GM23338 (cell line): ENCODE results near the gene FOXK2. TPM values are rescaled to one million over a fixed set of nuclear protein-coding genes. Genes with fewer than 3 reads are reported as not detected.

ENCODE experiments used
- ATAC-seq: fragments of 200-7000 bp; cut with Tn5 transposase; 3 replicates; pipeline ENCODE4 v1.9.1; 2020
- DNase-seq: peaks from one replicate; pipeline ENCODE4 v3.0.0-alpha.2; 2015; ENCODE audit warnings: low spot score
- H2AFZ ChIP-seq: fragments of 200-600 bp; sonication (generic); 2 replicates; pipeline ENCODE4 v1.8.0; 2016; ENCODE audit warnings: antibody characterized with exemption, mild to moderate bottlenecking, moderate library complexity
- H3F3A ChIP-seq: fragments of 200-600 bp; sonication (generic); replicated peaks from 2 replicates; pipeline ENCODE4 v1.8.0; 2017; ENCODE audit warnings: antibody characterized with exemption, mixed run types, low read depth
- H3K27ac ChIP-seq: fragments of 200-600 bp; sonication (generic); 2 replicates; pipeline ENCODE4 v1.6.1; 2016; ENCODE audit warnings: low read depth
- H3K27me3 ChIP-seq: fragments of 200-600 bp; sonication (generic); 2 replicates; pipeline ENCODE4 v1.8.0; 2016; ENCODE audit warnings: mild to moderate bottlenecking, mixed run types, moderate library complexity; ENCODE audit not compliant: insufficient read depth
- H3K36me3 ChIP-seq: fragments of 200-600 bp; sonication (generic); 2 replicates; pipeline ENCODE4 v1.8.0; 2016; ENCODE audit warnings: mild to moderate bottlenecking; ENCODE audit not compliant: insufficient read depth
- H3K4me1 ChIP-seq: fragments of 200-600 bp; sonication (generic); 2 replicates; pipeline ENCODE4 v1.8.0; 2016; ENCODE audit warnings: mild to moderate bottlenecking, moderate library complexity; ENCODE audit not compliant: insufficient read depth
- H3K4me2 ChIP-seq: fragments of 200-600 bp; sonication (generic); 2 replicates; pipeline ENCODE4 v1.7.1; 2017; ENCODE audit warnings: mixed run types
- H3K4me3 ChIP-seq: fragments of 200-600 bp; sonication (generic); 2 replicates; pipeline ENCODE4 v1.6.1; 2016; ENCODE audit warnings: mixed run types
- H3K79me2 ChIP-seq: fragments of 200-600 bp; sonication (generic); replicated peaks from 2 replicates; pipeline ENCODE4 v1.8.0; 2017; ENCODE audit warnings: mild to moderate bottlenecking; ENCODE audit not compliant: insufficient read depth
- H3K9me2 ChIP-seq: fragments of 200-600 bp; sonication (generic); 2 replicates; pipeline ENCODE4 v1.8.0; 2017; ENCODE audit not compliant: insufficient read depth
- H4K20me1 ChIP-seq: fragments of 200-600 bp; sonication (generic); replicated peaks from 2 replicates; pipeline ENCODE4 v1.8.0; 2017; ENCODE audit warnings: mild to moderate bottlenecking; ENCODE audit not compliant: insufficient read depth
- H3K27ac Mint-ChIP-seq: 2 replicates; pipeline ENCODE4 v1.8.0; 2020; ENCODE audit warnings: inconsistent platforms, mild to moderate bottlenecking, moderate library complexity, mixed read lengths
- H3K27me3 Mint-ChIP-seq: 3 replicates; pipeline ENCODE4 v1.8.0; 2022; ENCODE audit warnings: low read depth, mild to moderate bottlenecking, moderate library complexity, mixed read lengths, inconsistent platforms; ENCODE audit not compliant: insufficient read depth, poor library complexity
- H3K36me3 Mint-ChIP-seq: 3 replicates; pipeline ENCODE4 v1.8.0; 2021; ENCODE audit warnings: low read depth, mild to moderate bottlenecking, inconsistent platforms, moderate library complexity, mixed read lengths
- H3K4me1 Mint-ChIP-seq: 3 replicates; pipeline ENCODE4 v1.8.0; 2020; ENCODE audit warnings: mild to moderate bottlenecking, inconsistent platforms, mixed read lengths
- H3K4me3 Mint-ChIP-seq: 3 replicates; pipeline ENCODE4 v1.8.0; 2021; ENCODE audit warnings: moderate library complexity, mild to moderate bottlenecking, inconsistent platforms, mixed read lengths
- H3K9me3 Mint-ChIP-seq: 3 replicates; pipeline ENCODE4 v1.8.0; 2020; ENCODE audit warnings: moderate library complexity, mild to moderate bottlenecking, inconsistent platforms, mixed read lengths
- CREB1 ChIP-seq: fragments of 250-450 bp; sonication (Bioruptor Pico); IDR thresholded peaks from 2 replicates; pipeline ENCODE4 v1.5.0; 2020; ENCODE audit warnings: low read depth, mild to moderate bottlenecking, moderate library complexity
- EZH2 ChIP-seq: fragments of 200-600 bp; sonication (generic); IDR thresholded peaks from one replicate; pipeline ENCODE4 v1.8.0; 2017; ENCODE audit warnings: antibody characterized with exemption, mild to moderate bottlenecking, low read depth; ENCODE audit not compliant: unreplicated experiment
- JUNB ChIP-seq: IDR thresholded peaks from one replicate; pipeline ENCODE4 v1.6.1; 2016; ENCODE audit warnings: antibody characterized with exemption; ENCODE audit not compliant: unreplicated experiment
- STAT1 ChIP-seq: IDR thresholded peaks from one replicate; pipeline ENCODE4 v1.6.1; 2016; ENCODE audit warnings: antibody characterized with exemption; ENCODE audit not compliant: unreplicated experiment
- ZNF114 ChIP-seq: fragments of 250-450 bp; sonication (Bioruptor Pico); IDR thresholded peaks from 2 replicates; pipeline ENCODE4 v1.5.0; 2020; ENCODE audit warnings: mild to moderate bottlenecking, moderate library complexity
- polyA plus RNA-seq: library from polyadenylated mRNA; unstranded; fragments of >200 nt; fragmentation: Nextera tagmentation; extraction: Ambion mirVana; gene quantifications from 2 replicates; pipeline ENCODE4 v1.2.1, GENCODE V29; 2016
- total RNA-seq: library from RNA; depleted of rRNA; stranded (reverse); fragments of >200 nt; shearing (Covaris generic); gene quantifications from 2 replicates; pipeline ENCODE4 v1.2.3, GENCODE V29; 2014
- TF ChIP-seq, protein P1 (sequence below): fragments of 250-450 bp; sonication (Bioruptor Pico); IDR thresholded peaks from 2 replicates; pipeline ENCODE4 v1.5.0; 2020; ENCODE audit warnings: mild to moderate bottlenecking, moderate library complexity
- TF ChIP-seq, protein P2 (sequence below), 2 experiments: fragments of 200-600 bp in 1 of 2; sonication (generic) in 1 of 2; conservative IDR thresholded peaks; 2 replicates each; pipeline versions ENCODE4 v1.5.1 to v1.6.1; 2016 to 2017; ENCODE audit warnings: antibody characterized with exemption in 2 of 2, low read depth in 2 of 2, mild to moderate bottlenecking in 2 of 2, moderate library complexity in 1 of 2
- TF ChIP-seq, protein P3 (sequence below): IDR thresholded peaks from one replicate; pipeline ENCODE4 v1.6.1; 2018; ENCODE audit warnings: antibody characterized with exemption; ENCODE audit not compliant: unreplicated experiment

The FOXK2 gene
- total and polyA plus RNA-seq, 2 experiments from 2014 or later = 12.3 to 66.0 TPM

DNA sequence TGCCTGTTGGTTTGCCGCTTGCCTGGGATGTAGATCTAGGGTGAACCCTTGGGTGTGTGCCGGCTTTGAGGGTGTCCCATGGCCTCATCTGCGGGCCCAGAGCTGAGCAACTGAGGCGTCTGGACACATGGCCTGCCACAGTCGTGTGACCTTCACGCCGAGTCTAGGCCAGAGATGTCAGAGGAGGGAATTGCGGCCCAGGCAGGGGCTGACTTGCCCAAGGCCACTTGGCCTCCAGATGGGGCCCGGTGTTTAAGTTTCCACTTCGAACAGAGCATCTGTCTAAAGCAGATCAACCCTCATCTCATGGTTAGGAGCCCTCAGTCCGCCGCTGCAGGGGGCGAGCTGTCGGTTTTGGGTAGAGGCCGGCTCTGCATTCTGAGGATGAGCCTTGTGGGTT lies 28.0 kb upstream of the FOXK2 start:
- peaks cover 5% of the 10 kb centered on the region; the same call in 2 of the 3 replicates for H3K4me1 Mint-ChIP-seq
- no peak for DNase-seq
- no peak overlapping the region for H3K27ac Mint-ChIP-seq

More for the DNA sequence above, 28.0 kb upstream of the FOXK2 start:
- Histone ChIP-seq H3F3A (peaks cover 20% of the 10 kb centered on the region; the same call in 1 of the 2 replicates), H2AFZ (no peak overlapping the region), H3K27ac (no peak overlapping the region), H3K79me2 (no peaks in the 10 kb centered on the region), H3K4me3 (no peak overlapping the region), H3K36me3 (no peaks in the 10 kb centered on the region), H3K27me3 (peaks cover 7% of the 10 kb centered on the region), H3K4me1 (peaks cover 17% of the 10 kb centered on the region), H3K9me2 (no peaks in the 10 kb centered on the region), H3K4me2 (no peak overlapping the region), H4K20me1 (no peaks in the 10 kb centered on the region)
- TF ChIP-seq JUNB (no peak), STAT1 (no peak), CREB1 (CRISPR knock-in tag) (no peak), ZNF114 (CRISPR knock-in tag) (no peak), EZH2 (no peak)
- TF ChIP-seq, protein P1, sequence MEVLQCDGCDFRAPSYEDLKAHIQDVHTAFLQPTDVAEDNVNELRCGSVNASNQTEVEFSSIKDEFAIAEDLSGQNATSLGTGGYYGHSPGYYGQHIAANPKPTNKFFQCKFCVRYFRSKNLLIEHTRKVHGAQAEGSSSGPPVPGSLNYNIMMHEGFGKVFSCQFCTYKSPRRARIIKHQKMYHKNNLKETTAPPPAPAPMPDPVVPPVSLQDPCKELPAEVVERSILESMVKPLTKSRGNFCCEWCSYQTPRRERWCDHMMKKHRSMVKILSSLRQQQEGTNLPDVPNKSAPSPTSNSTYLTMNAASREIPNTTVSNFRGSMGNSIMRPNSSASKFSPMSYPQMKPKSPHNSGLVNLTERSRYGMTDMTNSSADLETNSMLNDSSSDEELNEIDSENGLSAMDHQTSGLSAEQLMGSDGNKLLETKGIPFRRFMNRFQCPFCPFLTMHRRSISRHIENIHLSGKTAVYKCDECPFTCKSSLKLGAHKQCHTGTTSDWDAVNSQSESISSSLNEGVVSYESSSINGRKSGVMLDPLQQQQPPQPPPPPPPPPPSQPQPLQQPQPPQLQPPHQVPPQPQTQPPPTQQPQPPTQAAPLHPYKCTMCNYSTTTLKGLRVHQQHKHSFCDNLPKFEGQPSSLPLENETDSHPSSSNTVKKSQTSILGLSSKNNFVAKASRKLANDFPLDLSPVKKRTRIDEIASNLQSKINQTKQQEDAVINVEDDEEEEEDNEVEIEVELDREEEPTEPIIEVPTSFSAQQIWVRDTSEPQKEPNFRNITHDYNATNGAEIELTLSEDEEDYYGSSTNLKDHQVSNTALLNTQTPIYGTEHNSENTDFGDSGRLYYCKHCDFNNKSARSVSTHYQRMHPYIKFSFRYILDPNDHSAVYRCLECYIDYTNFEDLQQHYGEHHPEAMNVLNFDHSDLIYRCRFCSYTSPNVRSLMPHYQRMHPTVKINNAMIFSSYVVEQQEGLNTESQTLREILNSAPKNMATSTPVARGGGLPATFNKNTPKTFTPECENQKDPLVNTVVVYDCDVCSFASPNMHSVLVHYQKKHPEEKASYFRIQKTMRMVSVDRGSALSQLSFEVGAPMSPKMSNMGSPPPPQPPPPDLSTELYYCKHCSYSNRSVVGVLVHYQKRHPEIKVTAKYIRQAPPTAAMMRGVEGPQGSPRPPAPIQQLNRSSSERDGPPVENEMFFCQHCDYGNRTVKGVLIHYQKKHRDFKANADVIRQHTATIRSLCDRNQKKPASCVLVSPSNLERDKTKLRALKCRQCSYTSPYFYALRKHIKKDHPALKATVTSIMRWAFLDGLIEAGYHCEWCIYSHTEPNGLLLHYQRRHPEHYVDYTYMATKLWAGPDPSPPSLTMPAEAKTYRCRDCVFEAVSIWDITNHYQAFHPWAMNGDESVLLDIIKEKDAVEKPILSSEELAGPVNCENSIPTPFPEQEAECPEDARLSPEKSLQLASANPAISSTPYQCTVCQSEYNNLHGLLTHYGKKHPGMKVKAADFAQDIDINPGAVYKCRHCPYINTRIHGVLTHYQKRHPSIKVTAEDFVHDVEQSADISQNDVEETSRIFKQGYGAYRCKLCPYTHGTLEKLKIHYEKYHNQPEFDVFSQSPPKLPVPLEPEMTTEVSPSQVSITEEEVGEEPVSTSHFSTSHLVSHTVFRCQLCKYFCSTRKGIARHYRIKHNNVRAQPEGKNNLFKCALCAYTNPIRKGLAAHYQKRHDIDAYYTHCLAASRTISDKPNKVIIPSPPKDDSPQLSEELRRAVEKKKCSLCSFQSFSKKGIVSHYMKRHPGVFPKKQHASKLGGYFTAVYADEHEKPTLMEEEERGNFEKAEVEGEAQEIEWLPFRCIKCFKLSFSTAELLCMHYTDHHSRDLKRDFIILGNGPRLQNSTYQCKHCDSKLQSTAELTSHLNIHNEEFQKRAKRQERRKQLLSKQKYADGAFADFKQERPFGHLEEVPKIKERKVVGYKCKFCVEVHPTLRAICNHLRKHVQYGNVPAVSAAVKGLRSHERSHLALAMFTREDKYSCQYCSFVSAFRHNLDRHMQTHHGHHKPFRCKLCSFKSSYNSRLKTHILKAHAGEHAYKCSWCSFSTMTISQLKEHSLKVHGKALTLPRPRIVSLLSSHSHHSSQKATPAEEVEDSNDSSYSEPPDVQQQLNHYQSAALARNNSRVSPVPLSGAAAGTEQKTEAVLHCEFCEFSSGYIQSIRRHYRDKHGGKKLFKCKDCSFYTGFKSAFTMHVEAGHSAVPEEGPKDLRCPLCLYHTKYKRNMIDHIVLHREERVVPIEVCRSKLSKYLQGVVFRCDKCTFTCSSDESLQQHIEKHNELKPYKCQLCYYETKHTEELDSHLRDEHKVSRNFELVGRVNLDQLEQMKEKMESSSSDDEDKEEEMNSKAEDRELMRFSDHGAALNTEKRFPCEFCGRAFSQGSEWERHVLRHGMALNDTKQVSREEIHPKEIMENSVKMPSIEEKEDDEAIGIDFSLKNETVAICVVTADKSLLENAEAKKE (CRISPR knock-in tag) = no peak
- TF ChIP-seq, protein P2, sequence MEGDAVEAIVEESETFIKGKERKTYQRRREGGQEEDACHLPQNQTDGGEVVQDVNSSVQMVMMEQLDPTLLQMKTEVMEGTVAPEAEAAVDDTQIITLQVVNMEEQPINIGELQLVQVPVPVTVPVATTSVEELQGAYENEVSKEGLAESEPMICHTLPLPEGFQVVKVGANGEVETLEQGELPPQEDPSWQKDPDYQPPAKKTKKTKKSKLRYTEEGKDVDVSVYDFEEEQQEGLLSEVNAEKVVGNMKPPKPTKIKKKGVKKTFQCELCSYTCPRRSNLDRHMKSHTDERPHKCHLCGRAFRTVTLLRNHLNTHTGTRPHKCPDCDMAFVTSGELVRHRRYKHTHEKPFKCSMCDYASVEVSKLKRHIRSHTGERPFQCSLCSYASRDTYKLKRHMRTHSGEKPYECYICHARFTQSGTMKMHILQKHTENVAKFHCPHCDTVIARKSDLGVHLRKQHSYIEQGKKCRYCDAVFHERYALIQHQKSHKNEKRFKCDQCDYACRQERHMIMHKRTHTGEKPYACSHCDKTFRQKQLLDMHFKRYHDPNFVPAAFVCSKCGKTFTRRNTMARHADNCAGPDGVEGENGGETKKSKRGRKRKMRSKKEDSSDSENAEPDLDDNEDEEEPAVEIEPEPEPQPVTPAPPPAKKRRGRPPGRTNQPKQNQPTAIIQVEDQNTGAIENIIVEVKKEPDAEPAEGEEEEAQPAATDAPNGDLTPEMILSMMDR (conservative IDR thresholded peaks at IDR 0.05; ENCODE audit: low read depth in 2 of 2) = no peak
- TF ChIP-seq, protein P3, sequence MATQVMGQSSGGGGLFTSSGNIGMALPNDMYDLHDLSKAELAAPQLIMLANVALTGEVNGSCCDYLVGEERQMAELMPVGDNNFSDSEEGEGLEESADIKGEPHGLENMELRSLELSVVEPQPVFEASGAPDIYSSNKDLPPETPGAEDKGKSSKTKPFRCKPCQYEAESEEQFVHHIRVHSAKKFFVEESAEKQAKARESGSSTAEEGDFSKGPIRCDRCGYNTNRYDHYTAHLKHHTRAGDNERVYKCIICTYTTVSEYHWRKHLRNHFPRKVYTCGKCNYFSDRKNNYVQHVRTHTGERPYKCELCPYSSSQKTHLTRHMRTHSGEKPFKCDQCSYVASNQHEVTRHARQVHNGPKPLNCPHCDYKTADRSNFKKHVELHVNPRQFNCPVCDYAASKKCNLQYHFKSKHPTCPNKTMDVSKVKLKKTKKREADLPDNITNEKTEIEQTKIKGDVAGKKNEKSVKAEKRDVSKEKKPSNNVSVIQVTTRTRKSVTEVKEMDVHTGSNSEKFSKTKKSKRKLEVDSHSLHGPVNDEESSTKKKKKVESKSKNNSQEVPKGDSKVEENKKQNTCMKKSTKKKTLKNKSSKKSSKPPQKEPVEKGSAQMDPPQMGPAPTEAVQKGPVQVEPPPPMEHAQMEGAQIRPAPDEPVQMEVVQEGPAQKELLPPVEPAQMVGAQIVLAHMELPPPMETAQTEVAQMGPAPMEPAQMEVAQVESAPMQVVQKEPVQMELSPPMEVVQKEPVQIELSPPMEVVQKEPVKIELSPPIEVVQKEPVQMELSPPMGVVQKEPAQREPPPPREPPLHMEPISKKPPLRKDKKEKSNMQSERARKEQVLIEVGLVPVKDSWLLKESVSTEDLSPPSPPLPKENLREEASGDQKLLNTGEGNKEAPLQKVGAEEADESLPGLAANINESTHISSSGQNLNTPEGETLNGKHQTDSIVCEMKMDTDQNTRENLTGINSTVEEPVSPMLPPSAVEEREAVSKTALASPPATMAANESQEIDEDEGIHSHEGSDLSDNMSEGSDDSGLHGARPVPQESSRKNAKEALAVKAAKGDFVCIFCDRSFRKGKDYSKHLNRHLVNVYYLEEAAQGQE = no peak
- peaks cover 29% of the 10 kb centered on the region for H3K27me3 Mint-ChIP-seq
- peaks cover 6% of the 10 kb centered on the region; the same call in 2 of the 3 replicates for H3K9me3 Mint-ChIP-seq
- no peak for ATAC-seq
- no peak overlapping the region for H3K4me3 Mint-ChIP-seq
- H3K36me3 Mint-ChIP-seq = peaks cover 17% of the 10 kb centered on the region
